NCI-H2227 (cell line): ENCODE data around the gene TRIM26.
"Not testable (repeated sequence)": the region's sequence is repeated elsewhere in the genome, so short reads cannot be mapped to it uniquely, and the experiment has no call there.

Experiments
- DNase-seq: peaks from one replicate; lab custom pipeline; 2025; ENCODE audit not compliant: unreplicated experiment; lab: John Stamatoyannopoulos, UW

TRIM26 gene

GRCh38 chr6:30155520-30156261 is 57.5 kb downstream of the TRIM26 start:
- no peak for DNase-seq

- DNase-seq: no peak
These were observed 58.3 kb downstream of the TRIM26 start for GRCh38 chr6:30154709-30155519.

- no peak for DNase-seq
These were observed 59.1 kb downstream of the TRIM26 start for GRCh38 chr6:30154061-30154460.

DNA sequence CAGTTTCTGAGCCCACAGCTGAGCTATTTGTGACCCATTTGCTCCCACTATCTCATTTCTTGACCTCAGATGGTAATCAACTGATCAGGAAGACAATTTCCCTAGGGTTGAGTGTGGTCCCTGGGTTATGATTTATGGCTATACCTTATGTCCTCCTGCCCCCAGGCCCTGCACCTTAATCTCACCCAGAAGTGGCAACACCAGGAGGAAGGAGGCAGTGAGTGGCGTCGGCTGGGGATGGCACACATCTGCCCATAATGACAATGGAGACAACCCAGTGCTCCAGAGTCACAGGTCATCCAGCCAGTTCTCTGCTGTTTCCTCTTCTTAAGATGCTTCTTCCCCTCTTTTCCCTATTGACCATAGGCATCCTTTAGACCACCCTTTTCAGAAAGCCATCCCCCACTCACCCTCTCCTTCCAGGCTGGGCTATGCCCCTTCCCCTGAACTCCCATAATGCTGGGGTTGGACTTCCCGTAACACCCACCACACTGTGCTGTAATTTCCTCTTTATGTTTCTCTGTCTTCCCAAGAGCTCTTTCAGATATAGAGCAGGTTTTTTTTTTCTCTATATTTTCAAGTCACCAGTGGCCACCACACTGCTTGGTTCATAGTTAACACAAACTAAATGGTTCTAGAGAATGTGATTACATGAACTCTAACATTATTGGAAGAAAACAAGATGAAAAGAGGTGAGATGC is 60.1 kb downstream of the TRIM26 start:
- no peak for DNase-seq

DNA sequence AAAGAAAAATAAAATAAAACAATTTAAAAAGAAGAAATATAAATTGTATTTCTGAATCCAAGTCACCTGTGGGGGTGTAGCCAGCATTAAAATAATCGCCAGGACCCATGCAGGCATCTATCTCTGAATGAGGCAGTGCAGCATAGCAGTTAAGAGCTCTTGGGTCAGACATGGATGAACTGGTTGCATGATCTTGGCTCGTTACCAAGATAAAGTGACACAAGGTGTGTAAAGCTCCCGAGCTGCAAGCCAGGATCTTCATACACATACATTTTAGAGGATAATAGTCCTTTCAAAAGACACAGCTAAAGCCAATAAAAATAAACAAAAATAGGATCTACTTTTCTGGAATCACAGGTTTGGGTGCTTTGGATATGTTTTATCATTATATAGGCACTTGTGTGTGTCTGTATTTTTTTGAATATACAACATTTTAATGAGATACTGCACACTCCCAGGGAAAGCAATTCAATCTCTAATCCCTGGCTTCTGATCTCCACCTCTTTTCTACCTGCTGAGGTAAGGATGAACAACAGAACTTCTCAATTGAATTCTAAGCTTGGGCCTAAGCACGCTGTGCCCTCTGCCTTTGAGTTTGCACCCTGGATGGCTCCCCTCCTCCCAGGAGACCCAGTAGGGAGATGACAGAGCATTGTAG is 61.1 kb downstream of the TRIM26 start:
- DNase-seq: no peak

- no peak for DNase-seq
These were observed 61.6 kb downstream of the TRIM26 start for GRCh38 chr6:30151580-30151979.

GRCh38 chr6:30150671-30151395 is 62.4 kb downstream of the TRIM26 start:
- DNase-seq: no peak

- DNase-seq: no peak
These were observed 63.2 kb downstream of the TRIM26 start for GRCh38 chr6:30149858-30150550.

DNA sequence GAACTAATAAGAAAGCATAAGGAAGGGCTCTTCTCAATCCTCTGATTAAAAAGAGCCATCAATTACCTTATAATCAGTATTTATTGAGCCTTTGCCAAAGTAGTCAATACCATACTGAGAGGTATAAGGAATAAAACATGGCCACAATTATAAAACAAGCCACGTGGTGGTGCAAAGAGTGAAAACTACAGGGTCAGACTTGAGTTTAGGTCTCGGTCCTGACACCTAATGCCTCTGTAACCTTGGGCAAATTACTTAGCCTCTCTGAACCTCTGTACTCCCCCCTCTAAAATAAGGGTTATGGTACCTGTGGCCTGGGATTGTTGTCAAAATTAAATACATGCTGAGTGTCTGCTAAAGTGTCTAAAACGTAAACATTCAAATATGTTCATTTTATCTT is 64.0 kb downstream of the TRIM26 start:
- no peak for DNase-seq

DNA sequence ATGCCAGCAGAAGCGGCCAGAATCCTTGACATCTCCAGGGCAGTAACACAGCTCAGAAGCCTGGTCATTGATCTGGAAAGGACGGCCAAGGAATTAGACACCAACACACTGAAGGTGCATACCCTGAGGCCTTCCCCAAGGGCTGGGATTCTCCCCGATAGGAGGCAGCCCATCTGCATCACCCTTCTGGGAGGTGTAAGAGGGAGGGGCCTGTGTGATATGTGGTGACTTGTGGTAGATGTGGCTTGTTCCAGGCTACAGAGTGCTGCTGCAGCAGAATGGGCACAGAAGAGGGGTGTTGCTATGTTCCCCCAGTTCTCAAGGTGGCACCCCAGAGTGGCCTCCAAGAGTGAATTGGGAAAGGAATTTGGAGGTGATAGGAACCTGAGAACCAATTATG is 66.1 kb downstream of the TRIM26 start:
- no peak for DNase-seq

GRCh38 chr6:30145818-30146217 is 67.4 kb downstream of the TRIM26 start:
- no peak for DNase-seq

- DNase-seq: no peak
These were observed 68.4 kb downstream of the TRIM26 start for GRCh38 chr6:30144811-30145210.

- DNase-seq: no peak
These were observed 69.4 kb downstream of the TRIM26 start for GRCh38 chr6:30143780-30144179.

GRCh38 chr6:30142665-30143064 is 70.5 kb downstream of the TRIM26 start:
- no peak for DNase-seq

DNA sequence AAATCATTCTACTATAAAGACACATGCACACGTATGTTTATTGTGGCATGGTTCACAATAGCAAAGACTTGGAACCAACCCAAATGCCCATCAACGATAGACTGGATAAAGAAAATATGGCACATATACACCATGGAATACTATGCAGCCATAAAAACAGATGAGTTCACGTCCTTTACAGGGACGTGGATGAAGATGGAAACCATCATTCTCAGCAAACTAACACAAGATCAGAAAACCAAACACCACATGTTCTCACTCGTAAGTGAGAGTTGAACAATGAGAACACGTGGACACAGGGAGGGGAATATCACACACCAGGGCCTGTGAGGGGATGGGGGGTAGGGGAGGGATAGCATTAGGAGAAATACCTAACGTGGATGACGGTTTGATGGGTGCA is 73.0 kb downstream of the TRIM26 start:
- DNase-seq: not testable (repeated sequence)

DNA sequence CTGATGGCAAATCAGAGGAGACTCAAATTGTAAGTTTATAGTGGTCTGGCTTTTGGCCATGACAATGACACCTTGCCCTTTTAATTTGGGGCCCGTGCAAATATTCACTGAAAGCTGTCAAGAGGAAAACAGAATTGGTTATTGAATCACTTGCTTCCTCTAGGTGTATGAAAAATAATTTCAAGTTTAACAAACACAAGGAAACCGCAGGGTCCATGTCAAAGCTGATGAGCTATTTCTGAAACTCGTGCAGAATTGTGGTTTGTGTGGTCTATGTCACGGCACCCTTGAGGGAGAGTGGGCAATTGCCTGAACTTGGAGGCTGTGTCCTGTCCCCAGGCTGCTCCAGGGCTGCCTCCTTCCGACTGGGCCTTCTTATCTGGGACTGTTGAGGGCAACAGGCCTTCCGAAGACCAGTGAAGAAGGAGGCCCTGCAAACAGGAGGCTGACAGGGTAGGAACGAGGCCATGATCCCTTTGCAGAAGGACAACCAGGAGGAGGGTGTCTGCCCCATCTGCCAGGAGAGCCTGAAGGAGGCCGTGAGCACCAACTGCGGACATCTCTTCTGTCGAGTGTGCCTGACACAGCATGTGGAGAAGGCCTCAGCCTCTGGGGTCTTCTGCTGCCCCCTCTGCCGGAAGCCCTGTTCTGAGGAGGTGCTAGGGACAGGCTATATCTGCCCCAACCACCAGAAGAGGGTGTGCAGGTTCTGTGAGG is 76.5 kb downstream of the TRIM26 start:
- no peak for DNase-seq

DNA sequence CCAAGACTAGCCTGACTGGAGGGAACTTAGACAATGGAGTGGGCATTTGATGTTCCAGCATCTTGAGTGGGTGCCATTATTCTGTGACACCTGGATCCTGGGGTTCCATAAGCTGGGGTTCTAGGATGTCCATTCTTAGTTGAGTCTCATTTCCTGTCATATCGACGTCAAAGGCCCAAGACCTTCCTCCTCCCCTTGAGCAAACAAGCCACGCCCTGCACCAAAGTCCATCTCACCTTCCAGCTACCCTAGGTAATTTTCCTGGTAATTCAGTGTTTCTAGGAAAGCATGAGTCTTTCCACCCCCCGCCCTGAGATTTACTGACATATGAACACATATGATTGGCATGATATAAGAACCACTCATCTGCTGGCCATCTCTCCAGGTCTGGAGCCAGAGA is 77.4 kb downstream of the TRIM26 start, which contains the start of gene TRIM40:
TSS of gene TRIM40 (plus strand) at position 384 of the 400 bp plus-strand sequence. CDS start 897 bp downstream, outside the sequence.
- DNase-seq: no peak

DNA sequence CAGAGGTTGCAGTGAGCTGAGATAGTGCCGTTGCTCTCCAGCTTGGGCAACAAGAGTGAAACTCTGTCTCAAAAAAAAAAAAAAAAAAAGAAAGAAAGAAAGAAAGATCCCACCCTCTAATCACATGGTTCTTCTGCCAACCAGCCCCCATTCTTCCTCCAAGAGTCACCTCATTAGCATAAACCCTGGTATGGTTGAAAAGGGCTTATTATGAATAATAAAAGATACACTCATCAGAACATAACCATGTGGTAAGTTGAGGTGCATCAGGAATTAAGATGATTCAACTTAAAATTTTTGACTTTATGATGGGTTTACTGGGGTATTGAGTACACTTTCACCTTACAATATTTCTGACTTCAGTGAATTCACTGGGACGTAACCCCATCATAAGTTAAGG is 78.1 kb downstream of the TRIM26 start:
- DNase-seq: no peak
